HG02759 (cell line): ENCODE measurements around the gene UBE3C.
"Not testable (repeated sequence)": the region's sequence is repeated elsewhere in the genome, so short reads cannot be mapped to it uniquely, and the experiment has no call there.

Source experiments
- ATAC-seq: cut with Tn5 transposase; IDR thresholded peaks from one replicate; pipeline ENCODE4 v1.9.1; 2021; ENCODE audit warnings: mild to moderate bottlenecking, moderate library complexity; ENCODE audit not compliant: unreplicated experiment

Gene UBE3C

GRCh38 chr7:157129907-157130460 lies 8.7 kb upstream of the UBE3C start:
- no peak for ATAC-seq

GRCh38 chr7:157130849-157131248 lies 7.9 kb upstream of the UBE3C start:
- ATAC-seq, result not testable (repeated sequence)

- no peak for ATAC-seq
Measured at GRCh38 chr7:157132796-157133195, 5.9 kb upstream of the UBE3C start.

DNA sequence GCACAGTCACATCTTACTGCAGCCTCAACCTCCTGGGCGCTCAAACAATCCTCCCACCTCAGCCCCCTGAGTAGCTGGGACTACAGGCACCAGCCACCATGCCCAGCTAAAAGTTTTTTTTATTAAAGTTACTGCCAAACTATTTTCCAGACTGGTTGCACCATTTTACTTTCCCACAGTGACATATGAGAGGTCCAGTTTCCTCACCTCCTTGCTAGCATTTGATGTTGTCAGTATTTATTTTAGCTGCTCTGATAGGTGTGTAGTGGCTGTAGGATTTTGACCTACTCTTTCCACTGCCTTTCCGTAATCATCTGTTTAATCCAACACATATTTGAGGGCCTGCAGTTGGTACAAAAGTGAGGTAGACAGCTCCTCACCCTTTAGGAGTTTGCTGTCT lies 5.4 kb upstream of the UBE3C start:
- ATAC-seq, result no peak

DNA sequence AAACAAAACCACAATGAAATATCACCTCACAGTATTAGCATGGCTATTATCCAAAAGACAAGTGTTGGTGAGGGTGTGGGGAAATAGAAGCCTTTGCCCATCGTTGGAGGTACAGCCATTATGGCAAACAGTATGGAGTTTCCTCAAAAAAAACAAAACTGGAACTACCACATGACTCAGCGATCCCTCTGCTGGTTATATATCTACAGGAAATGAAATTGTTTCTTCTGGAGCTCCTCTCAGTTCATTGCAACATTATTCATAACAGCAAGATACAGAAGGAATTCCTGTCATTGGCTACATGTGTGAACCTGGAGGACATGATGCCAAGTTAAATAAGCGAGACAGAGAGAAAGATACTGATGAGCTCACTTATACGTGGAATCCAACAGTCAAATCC lies 2.4 kb upstream of the UBE3C start:
- no peak for ATAC-seq

DNA sequence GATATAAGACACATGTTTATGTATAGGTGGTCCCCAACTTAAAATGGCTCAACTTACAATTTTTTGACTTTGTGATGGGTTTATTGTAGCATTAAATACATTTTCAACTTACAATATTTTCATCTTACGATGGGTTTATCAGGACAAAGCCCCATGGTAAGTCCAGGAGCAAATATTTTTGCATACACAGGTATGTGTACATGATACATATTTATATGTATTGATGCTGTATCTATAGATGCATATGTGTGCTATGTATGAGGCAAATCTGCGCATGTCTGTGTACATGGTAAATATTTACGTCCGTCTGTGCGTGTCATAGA lies 664 bp upstream of the UBE3C start:
- no peak for ATAC-seq

DNA sequence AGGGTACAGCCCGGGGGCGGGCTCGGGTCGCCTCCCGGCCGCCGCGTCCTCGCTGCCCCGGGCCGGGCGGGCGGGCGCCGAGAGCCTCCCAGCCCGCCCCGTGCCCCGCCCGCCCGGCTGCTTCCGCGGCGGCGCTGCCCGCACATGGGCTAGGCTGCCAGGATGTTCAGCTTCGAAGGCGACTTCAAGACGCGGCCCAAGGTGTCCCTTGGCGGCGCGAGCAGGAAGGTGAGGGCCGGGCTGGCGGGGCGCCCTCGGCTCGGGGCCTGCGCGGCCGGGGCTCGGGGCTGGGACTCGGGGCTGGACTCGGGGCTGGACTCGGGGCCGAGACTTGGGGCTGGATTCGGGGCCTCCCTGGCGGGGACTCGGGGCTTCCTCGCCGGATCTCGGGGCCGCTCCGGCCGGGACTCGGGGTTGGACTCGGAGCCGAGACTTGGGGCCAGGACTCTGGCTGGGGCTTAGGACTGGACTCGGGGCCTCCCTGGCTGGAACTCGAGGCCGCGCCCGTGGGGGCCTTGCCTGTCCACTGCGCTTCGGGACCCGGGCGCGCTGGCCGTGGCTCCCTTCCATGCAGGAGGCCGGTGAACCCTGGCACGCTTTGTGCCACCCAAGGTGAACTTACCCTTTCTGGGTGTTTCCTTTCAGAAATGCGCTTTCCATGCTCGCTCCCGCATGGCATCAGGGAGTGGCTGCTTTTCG lies 534 bp downstream of the UBE3C start:
- ATAC-seq, result peak; percentile 58

GRCh38 chr7:157139810-157140510 lies 1.2 kb downstream of the UBE3C start:
- ATAC-seq, result no peak

- ATAC-seq, result no peak
Measured at GRCh38 chr7:157140511-157140905, 1.8 kb downstream of the UBE3C start.

DNA sequence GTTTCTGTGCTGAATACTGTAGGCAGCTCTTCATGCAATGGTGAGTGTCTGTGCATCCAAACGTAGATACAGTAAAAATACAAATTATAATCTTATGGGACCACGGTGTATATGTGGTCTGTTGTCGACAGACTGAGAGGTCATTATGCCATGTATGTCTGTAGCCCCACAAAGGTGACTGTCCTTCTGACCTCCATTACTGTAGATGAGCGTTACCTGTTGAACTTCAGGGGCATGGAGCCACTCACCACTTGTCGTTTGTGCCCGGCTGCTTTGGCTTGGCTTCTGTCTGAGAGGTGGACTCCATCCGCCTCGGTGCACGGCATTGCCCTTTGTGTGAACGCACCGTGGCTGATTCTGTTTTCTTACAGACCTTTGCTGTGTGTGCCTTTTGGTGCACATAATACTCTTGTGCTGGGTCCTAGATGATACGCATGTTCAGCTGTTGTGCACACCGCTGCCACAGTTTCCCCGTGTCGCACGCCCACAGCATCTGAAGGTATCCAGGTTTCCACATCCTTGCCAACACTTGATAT lies 2.9 kb downstream of the UBE3C start:
- no peak for ATAC-seq

DNA sequence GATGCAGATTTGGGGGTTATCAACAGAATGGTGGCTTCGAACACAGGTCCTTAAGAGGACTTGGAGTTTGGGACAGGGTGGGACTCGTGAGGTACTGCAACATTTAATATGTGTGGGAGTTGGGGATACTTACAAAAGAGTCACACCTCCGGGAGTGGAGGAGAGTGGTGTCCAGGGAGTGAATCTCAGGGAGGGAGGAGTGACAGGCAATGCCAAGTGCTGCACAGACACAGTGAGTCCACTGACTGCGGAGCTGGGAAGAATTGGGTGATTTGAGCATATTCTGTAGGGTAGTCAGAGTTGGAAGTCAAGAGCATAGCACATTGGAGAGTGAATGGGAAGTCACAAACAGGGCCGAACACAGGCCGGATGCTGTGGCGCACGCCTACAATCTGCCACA lies 5.1 kb downstream of the UBE3C start:
- ATAC-seq, result no peak

- no peak for ATAC-seq
Measured at GRCh38 chr7:157149317-157149716, 10.6 kb downstream of the UBE3C start.

GRCh38 chr7:157150882-157151281 lies 12.2 kb downstream of the UBE3C start:
- no peak for ATAC-seq

DNA sequence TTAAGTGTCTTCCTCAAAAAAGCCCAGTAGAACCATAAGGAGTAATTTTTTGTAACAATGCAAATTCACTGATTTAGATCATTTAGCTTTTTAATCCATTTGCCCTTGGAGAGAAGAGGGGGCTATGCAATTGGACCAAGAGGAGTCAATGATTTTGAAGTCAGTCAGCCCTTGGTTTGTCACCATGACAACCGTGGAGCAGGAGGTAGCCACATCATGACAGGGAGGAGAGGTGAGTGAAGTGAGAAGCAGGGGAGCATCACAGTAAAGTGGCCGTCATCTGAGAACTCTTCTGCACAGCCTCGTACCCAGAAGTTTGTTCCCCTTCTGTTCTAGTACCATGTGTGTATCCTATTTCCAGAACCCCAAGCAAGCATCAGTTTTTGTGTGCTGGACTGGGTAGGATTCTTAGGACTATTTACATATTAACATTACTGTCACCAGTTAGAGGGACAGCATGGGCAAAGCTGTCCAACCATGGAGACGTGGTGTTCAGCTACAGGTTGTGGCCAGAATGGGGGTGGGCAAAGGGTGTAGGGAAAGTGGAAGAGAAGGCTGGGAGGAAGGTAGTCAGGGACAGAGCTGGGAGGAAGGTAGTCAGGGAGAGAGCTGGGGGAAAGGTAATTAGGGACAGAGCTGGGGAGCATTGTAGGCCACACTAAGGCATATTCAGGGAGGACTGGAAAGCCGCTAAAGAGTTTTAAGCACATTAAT lies 13.1 kb downstream of the UBE3C start:
- no peak for ATAC-seq

DNA sequence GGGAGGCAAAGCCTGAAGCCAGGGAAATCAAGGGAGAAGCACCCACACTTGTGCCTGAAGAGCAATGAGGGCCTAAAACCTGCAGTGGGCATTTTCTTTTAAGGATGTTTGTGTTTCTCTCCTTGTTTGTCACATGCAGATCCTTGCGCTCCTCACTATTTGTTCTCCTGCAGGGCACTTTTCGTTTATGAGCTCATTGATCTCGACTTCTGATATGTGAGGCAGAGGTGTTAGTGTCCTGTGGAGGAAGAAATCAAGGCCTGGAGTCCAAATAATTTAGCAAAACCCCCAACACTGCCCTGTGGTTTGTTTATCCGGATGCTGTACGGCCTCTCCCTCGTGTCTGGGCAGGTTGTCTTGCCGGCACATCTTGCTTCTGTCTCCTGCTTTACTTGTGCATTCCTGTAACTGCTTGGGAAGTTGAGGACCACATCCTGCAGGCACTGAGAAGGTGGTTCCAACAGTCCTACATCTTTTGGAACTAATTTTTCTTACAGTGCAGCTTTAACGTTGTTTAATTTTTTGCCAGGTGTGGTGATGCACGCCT lies 13.7 kb downstream of the UBE3C start:
- ATAC-seq, result no peak

DNA sequence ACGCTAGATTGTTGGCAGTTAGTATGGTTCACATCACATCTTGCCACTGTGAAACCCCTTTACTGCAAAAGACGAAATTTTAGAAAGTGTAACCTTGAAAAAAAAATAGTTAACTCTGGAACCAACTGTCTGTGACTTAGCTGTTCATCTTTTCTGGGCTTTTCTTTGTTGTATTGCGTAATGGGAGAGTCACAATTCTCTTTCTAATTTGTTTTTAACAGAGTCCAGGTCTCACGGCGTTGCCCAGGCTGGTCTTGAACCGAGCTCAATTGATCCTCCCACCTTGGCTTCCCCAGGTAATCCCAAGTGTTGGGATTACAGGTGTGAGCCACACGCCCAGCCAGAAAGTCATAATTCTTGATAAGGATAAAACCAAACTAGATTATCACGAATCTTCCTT lies 14.5 kb downstream of the UBE3C start:
- ATAC-seq, result no peak

- no peak for ATAC-seq
Measured at GRCh38 chr7:157155959-157156358, 17.2 kb downstream of the UBE3C start.

GRCh38 chr7:157158400-157158799 lies 19.7 kb downstream of the UBE3C start:
- no peak for ATAC-seq

- ATAC-seq, result not testable (repeated sequence)
Measured at GRCh38 chr7:157159537-157159936, 20.8 kb downstream of the UBE3C start.

- ATAC-seq, result no peak
Measured at GRCh38 chr7:157160433-157160832, 21.7 kb downstream of the UBE3C start.

DNA sequence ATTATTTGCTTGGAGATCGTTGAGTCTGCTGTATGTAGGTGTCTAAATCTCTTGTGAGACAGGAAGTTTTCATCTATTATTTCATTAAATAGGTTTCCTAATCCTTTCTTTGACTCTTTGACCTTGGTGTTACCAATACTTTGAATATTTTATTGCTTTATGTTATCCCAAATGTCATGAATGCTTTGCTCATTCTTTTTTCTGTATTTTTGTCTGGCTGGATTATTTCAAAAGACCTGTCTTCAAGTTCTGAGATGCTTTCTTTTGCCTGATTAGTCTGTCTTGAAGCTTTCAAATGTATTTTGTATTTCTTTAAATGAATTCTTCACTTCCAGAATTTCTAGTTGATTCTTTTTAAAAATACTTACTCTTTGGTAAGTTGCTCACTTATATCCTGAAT lies 27.3 kb downstream of the UBE3C start:
- no peak for ATAC-seq
